ENCODE data around the gene TMEM126B. TPM values are rescaled to one million over a fixed set of nuclear protein-coding genes. Genes with fewer than 3 reads are reported as not detected.

The TMEM126B gene
- total RNA-seq, 1 donor from 2014 or later = 42.0 TPM

GRCh38 chr11:85661972-85662664 lies 33.7 kb downstream of the TMEM126B start:
- Mint-ChIP-seq H3K36me3 (ENCODE audit: low read depth, unreplicated experiment) (peaks cover 11% of the 10 kb centered on the region), H3K27ac (ENCODE audit: unreplicated experiment) (no peak overlapping the region)

GRCh38 chr11:85663080-85663752 lies 34.8 kb downstream of the TMEM126B start:
- H3K27me3 Mint-ChIP-seq (ENCODE audit: unreplicated experiment) = peaks cover 8% of the 10 kb centered on the region

More at GRCh38 chr11:85661972-85662664, 33.7 kb downstream of the TMEM126B start:
- peaks cover 33% of the 10 kb centered on the region for H3K4me1 Mint-ChIP-seq (ENCODE audit: unreplicated experiment)
- H3K27me3 Mint-ChIP-seq (ENCODE audit: unreplicated experiment) = peaks cover 8% of the 10 kb centered on the region
- no peaks in the 10 kb centered on the region for H3K9me3 Mint-ChIP-seq (ENCODE audit: unreplicated experiment)
- H3K4me3 Mint-ChIP-seq (ENCODE audit: unreplicated experiment) = peak overlapping the region; percentile 62
- TF ChIP-seq CTCF (IDR thresholded peaks at IDR 0.05; ENCODE audit: unreplicated experiment) = no peak
- no peak for DNase-seq (ENCODE audit: low spot score)

GRCh38 chr11:85663753-85664614 lies 35.6 kb downstream of the TMEM126B start:
- peak; percentile 71 for DNase-seq (ENCODE audit: low spot score)
- Mint-ChIP-seq H3K9me3 (ENCODE audit: unreplicated experiment) (no peaks in the 10 kb centered on the region), H3K36me3 (ENCODE audit: low read depth, unreplicated experiment) (peaks cover 11% of the 10 kb centered on the region), H3K4me3 (ENCODE audit: unreplicated experiment) (peak overlapping the region; percentile 96), H3K27ac (ENCODE audit: unreplicated experiment) (peak overlapping the region; percentile 85), H3K27me3 (ENCODE audit: unreplicated experiment) (peaks cover 8% of the 10 kb centered on the region), H3K4me1 (ENCODE audit: unreplicated experiment) (peaks cover 33% of the 10 kb centered on the region)
- peak; percentile 12 for TF ChIP-seq CTCF (IDR thresholded peaks at IDR 0.05; ENCODE audit: unreplicated experiment)

More at GRCh38 chr11:85663080-85663752, 34.8 kb downstream of the TMEM126B start:
- DNase-seq (ENCODE audit: low spot score) = no peak
- peaks cover 33% of the 10 kb centered on the region for H3K4me1 Mint-ChIP-seq (ENCODE audit: unreplicated experiment)
- H3K36me3 Mint-ChIP-seq (ENCODE audit: low read depth, unreplicated experiment) = peaks cover 11% of the 10 kb centered on the region
- peak overlapping the region; percentile 85 for H3K27ac Mint-ChIP-seq (ENCODE audit: unreplicated experiment)
- no peak for TF ChIP-seq CTCF (IDR thresholded peaks at IDR 0.05; ENCODE audit: unreplicated experiment)
- H3K9me3 Mint-ChIP-seq (ENCODE audit: unreplicated experiment) = no peaks in the 10 kb centered on the region
- peak overlapping the region; percentile 96 for H3K4me3 Mint-ChIP-seq (ENCODE audit: unreplicated experiment)

GRCh38 chr11:85664615-85665481 lies 36.5 kb downstream of the TMEM126B start, which contains the start of gene CREBZF:
CREBZF (minus strand) TSS chr11:85665129; CDS start chr11:85664875, 254 bp downstream.
- Mint-ChIP-seq H3K36me3 (ENCODE audit: low read depth, unreplicated experiment) (peaks cover 11% of the 10 kb centered on the region), H3K4me3 (ENCODE audit: unreplicated experiment) (peak within 1 kb of the TSS; percentile 96), H3K4me1 (ENCODE audit: unreplicated experiment) (peaks cover 33% of the 10 kb centered on the region), H3K27ac (ENCODE audit: unreplicated experiment) (peak within 1 kb of the TSS; percentile 85), H3K9me3 (ENCODE audit: unreplicated experiment) (no peaks in the 10 kb centered on the region), H3K27me3 (ENCODE audit: unreplicated experiment) (peaks cover 8% of the 10 kb centered on the region)
- TF ChIP-seq CTCF (IDR thresholded peaks at IDR 0.05; ENCODE audit: unreplicated experiment) = no peak
- DNase-seq (ENCODE audit: low spot score) = peak; percentile 94
